Astrocyte (in vitro differentiated cells and primary cell): ENCODE results near the gene FBXW9. TPM values are rescaled to one million over a fixed set of nuclear protein-coding genes. Genes with fewer than 3 reads are reported as not detected.

Source experiments
- DNase-seq: peaks from one replicate; pipeline ENCODE4 v3.0.0-alpha.2; 2010; ENCODE audit warnings: low read depth
- FAIRE-seq: peaks from 2 replicates; lab custom pipeline; 2011; peaks lifted over from hg19 to GRCh38; lab: Jason Lieb, UNC
- H2AFZ ChIP-seq: 2 replicates; pipeline ENCODE4 v1.6.0; 2012; ENCODE audit warnings: low read depth, low read length, inconsistent platforms
- H3K27ac ChIP-seq: 2 replicates; pipeline ENCODE4 v1.5.1; 2011; ENCODE audit warnings: low read depth, low read length, inconsistent platforms
- H3K27me3 ChIP-seq: 2 replicates; pipeline ENCODE4 v1.6.0; 2011; ENCODE audit warnings: low read length, inconsistent platforms; ENCODE audit not compliant: insufficient read depth
- H3K36me3 ChIP-seq: 2 replicates; pipeline ENCODE4 v1.5.1; 2011; ENCODE audit warnings: low read length, inconsistent platforms; ENCODE audit not compliant: insufficient read depth
- H3K4me1 ChIP-seq: 2 replicates; pipeline ENCODE4 v1.5.1; 2011; ENCODE audit warnings: low read length, inconsistent platforms; ENCODE audit not compliant: insufficient read depth
- H3K4me2 ChIP-seq: 2 replicates; pipeline ENCODE4 v1.6.0; 2012; ENCODE audit warnings: low read length, inconsistent platforms
- H3K4me3 ChIP-seq: 2 replicates; pipeline ENCODE4 v1.5.1; 2011; ENCODE audit warnings: low read depth, mild to moderate bottlenecking, low read length, inconsistent platforms; ENCODE audit not compliant: insufficient read depth
- H3K79me2 ChIP-seq: 2 replicates; pipeline ENCODE4 v1.6.0; 2012; ENCODE audit warnings: mild to moderate bottlenecking, low read length, inconsistent platforms; ENCODE audit not compliant: insufficient read depth
- H3K9ac ChIP-seq: 2 replicates; pipeline ENCODE4 v1.6.0; 2012; ENCODE audit warnings: mild to moderate bottlenecking, low read length, inconsistent platforms
- H3K9me3 ChIP-seq: 2 replicates; pipeline ENCODE4 v1.5.1; 2012; ENCODE audit warnings: low read depth, mild to moderate bottlenecking, low read length, inconsistent platforms; ENCODE audit not compliant: insufficient read depth
- H4K20me1 ChIP-seq: 2 replicates; pipeline ENCODE4 v1.6.0; 2012; ENCODE audit warnings: low read length, inconsistent platforms; ENCODE audit not compliant: insufficient read depth
- H3K27ac Mint-ChIP-seq: one replicate; pipeline ENCODE4 v1.8.0; 2021; ENCODE audit warnings: mild to moderate bottlenecking, mixed read lengths; ENCODE audit not compliant: unreplicated experiment
- H3K27me3 Mint-ChIP-seq: one replicate; pipeline ENCODE4 v1.8.0; 2021; ENCODE audit warnings: low read depth, mixed read lengths; ENCODE audit not compliant: unreplicated experiment
- H3K36me3 Mint-ChIP-seq: one replicate; pipeline ENCODE4 v1.8.0; 2021; ENCODE audit warnings: low read depth, mixed read lengths; ENCODE audit not compliant: unreplicated experiment
- H3K4me1 Mint-ChIP-seq: one replicate; pipeline ENCODE4 v1.8.0; 2021; ENCODE audit warnings: low read depth, mixed read lengths; ENCODE audit not compliant: unreplicated experiment
- H3K4me3 Mint-ChIP-seq: one replicate; pipeline ENCODE4 v1.8.0; 2021; ENCODE audit warnings: mild to moderate bottlenecking, moderate library complexity, mixed read lengths; ENCODE audit not compliant: unreplicated experiment
- H3K9me3 Mint-ChIP-seq: one replicate; pipeline ENCODE4 v1.8.0; 2021; ENCODE audit warnings: mild to moderate bottlenecking, mixed read lengths; ENCODE audit not compliant: unreplicated experiment
- EZH2 ChIP-seq: IDR thresholded peaks from 2 replicates; pipeline ENCODE4 v1.6.1; 2012; ENCODE audit warnings: mild to moderate bottlenecking, low read length, inconsistent platforms; ENCODE audit not compliant: insufficient read depth
- total RNA-seq: library from RNA; stranded (reverse); gene quantifications from 2 replicates; pipeline ENCODE4 v1.2.1, GENCODE V29; 2021
- TF ChIP-seq, protein P1 (sequence below): IDR thresholded peaks from 2 replicates; pipeline ENCODE4 v1.5.1; 2011; ENCODE audit warnings: low read depth, mild to moderate bottlenecking, inconsistent platforms, low read length, moderate library complexity; ENCODE audit not compliant: insufficient read depth

The FBXW9 gene
- total RNA-seq, 1 donor from 2014 or later, result 9.9 TPM

DNA sequence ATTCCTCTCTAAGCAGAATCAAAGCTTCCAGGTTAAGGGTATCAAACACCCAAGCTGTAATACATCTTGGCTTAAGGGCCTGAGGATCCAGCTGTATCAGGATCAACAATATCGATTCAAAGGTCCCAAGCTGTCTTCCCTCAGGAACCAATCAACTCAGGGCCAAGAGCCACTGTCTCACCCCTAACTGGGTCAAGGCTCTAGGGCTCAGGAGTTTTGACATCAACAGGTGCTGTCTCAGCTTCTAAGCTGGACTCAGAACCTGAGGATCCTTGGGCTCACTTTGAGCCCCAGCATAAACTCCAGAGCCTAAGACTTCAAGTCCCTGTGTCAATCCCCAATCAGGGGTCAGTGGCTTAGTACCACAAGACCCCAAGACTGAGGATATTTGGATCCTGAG, 917 bp downstream of the FBXW9 start:
- no peaks in the 10 kb centered on the region for H3K27me3 Mint-ChIP-seq
- no peak overlapping the region for H3K27ac Mint-ChIP-seq
- Histone ChIP-seq H3K9me3 (no peaks in the 10 kb centered on the region), H3K27ac (no peak overlapping the region), H3K4me1 (peaks cover 15% of the 10 kb centered on the region), H2AFZ (no peak overlapping the region), H3K9ac (peak overlapping the region; percentile 86), H4K20me1 (no peaks in the 10 kb centered on the region), H3K36me3 (peaks cover 13% of the 10 kb centered on the region), H3K4me2 (peak overlapping the region; percentile 88), H3K4me3 (peak overlapping the region; percentile 86), H3K27me3 (no peaks in the 10 kb centered on the region), H3K79me2 (no peaks in the 10 kb centered on the region)
- peak overlapping the region; percentile 84 for H3K4me3 Mint-ChIP-seq
- DNase-seq (no peak), FAIRE-seq (no peak)
- TF ChIP-seq EZH2, result no peak
- TF ChIP-seq, protein P1, sequence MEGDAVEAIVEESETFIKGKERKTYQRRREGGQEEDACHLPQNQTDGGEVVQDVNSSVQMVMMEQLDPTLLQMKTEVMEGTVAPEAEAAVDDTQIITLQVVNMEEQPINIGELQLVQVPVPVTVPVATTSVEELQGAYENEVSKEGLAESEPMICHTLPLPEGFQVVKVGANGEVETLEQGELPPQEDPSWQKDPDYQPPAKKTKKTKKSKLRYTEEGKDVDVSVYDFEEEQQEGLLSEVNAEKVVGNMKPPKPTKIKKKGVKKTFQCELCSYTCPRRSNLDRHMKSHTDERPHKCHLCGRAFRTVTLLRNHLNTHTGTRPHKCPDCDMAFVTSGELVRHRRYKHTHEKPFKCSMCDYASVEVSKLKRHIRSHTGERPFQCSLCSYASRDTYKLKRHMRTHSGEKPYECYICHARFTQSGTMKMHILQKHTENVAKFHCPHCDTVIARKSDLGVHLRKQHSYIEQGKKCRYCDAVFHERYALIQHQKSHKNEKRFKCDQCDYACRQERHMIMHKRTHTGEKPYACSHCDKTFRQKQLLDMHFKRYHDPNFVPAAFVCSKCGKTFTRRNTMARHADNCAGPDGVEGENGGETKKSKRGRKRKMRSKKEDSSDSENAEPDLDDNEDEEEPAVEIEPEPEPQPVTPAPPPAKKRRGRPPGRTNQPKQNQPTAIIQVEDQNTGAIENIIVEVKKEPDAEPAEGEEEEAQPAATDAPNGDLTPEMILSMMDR, result no peak
- no peaks in the 10 kb centered on the region for H3K9me3 Mint-ChIP-seq
- H3K4me1 Mint-ChIP-seq, result peaks cover 5% of the 10 kb centered on the region
- H3K36me3 Mint-ChIP-seq, result peaks cover 6% of the 10 kb centered on the region

- no peak for TF ChIP-seq EZH2
- TF ChIP-seq, protein P1, result no peak
- Histone ChIP-seq H3K36me3 (peaks cover 11% of the 10 kb centered on the region), H3K79me2 (no peaks in the 10 kb centered on the region), H3K9me3 (no peaks in the 10 kb centered on the region), H3K4me3 (no peak overlapping the region), H3K9ac (no peak overlapping the region), H2AFZ (no peak overlapping the region), H4K20me1 (no peaks in the 10 kb centered on the region), H3K4me1 (peaks cover 15% of the 10 kb centered on the region), H3K4me2 (peak overlapping the region; percentile 88), H3K27ac (no peak overlapping the region), H3K27me3 (no peaks in the 10 kb centered on the region)
- DNase-seq (no peak), FAIRE-seq (no peak)
- Mint-ChIP-seq H3K36me3 (peaks cover 6% of the 10 kb centered on the region), H3K9me3 (no peaks in the 10 kb centered on the region), H3K27ac (no peak overlapping the region), H3K4me3 (peak overlapping the region; percentile 84), H3K4me1 (peaks cover 5% of the 10 kb centered on the region), H3K27me3 (no peaks in the 10 kb centered on the region)
Observed at GRCh38 chr19:12695096-12695495, 1.3 kb downstream of the FBXW9 start.

DNA sequence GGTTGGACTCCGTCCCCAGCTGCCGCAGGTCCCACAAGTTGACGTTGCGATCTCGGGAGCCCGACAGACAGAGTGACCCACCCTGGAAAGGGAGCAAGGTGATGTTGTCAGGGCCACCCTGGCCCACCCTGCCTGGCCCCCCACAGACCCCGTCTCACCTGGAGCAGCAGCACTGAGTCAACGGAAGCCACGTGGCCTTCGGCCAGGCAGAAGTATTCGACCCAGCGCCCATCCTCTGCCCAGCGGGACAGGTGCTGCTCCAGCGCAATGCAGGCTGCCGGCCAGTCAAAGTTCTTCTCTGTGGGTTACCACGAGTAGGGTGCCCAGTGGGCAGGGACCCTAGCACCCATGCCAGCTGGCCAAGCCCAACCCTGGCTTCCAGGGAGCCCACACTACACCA, 1.8 kb downstream of the FBXW9 start:
- no peak overlapping the region for H3K27ac ChIP-seq
- Mint-ChIP-seq H3K4me3 (peak overlapping the region; percentile 34), H3K36me3 (peaks cover 6% of the 10 kb centered on the region), H3K4me1 (peaks cover 5% of the 10 kb centered on the region), H3K27me3 (no peaks in the 10 kb centered on the region), H3K9me3 (no peaks in the 10 kb centered on the region), H3K27ac (no peak overlapping the region)
- no peaks in the 10 kb centered on the region for H3K9me3 ChIP-seq
- H3K4me2 ChIP-seq, result peak overlapping the region; percentile 88
- no peak overlapping the region for H3K9ac ChIP-seq
- no peaks in the 10 kb centered on the region for H4K20me1 ChIP-seq
- H3K79me2 ChIP-seq, result no peaks in the 10 kb centered on the region
- no peaks in the 10 kb centered on the region for H3K27me3 ChIP-seq
- peaks cover 9% of the 10 kb centered on the region for H3K36me3 ChIP-seq
- peaks cover 15% of the 10 kb centered on the region for H3K4me1 ChIP-seq
- no peak for DNase-seq
- no peak overlapping the region for H2AFZ ChIP-seq
- no peak overlapping the region for H3K4me3 ChIP-seq
- TF ChIP-seq, protein P1, result no peak
- TF ChIP-seq EZH2, result no peak
- no peak for FAIRE-seq
